ENCODE results near the gene TPST1. TPM values are rescaled to one million over a fixed set of nuclear protein-coding genes. Genes with fewer than 3 reads are reported as not detected.

TPST1 gene
- total RNA-seq, 1 donor from 2014 or later = 6.5 TPM

GRCh38 chr7:66352071-66352470 lies 146.9 kb downstream of the TPST1 start:
- intact Hi-C loops (cut with micrococcal nuclease) = no loop called here
- Mint-ChIP-seq H3K9me3 (peaks cover 4% of the 10 kb centered on the region), H3K27me3 (no peaks in the 10 kb centered on the region), H3K27ac (no peak overlapping the region), H3K4me3 (no peak overlapping the region), H3K36me3 (ENCODE audit: low read depth) (peaks cover 10% of the 10 kb centered on the region), H3K4me1 (peaks cover 13% of the 10 kb centered on the region)
- POLR2A ChIA-PET = no interaction called here
- DNase-seq (no peak), ATAC-seq (ENCODE audit: low read depth) (no peak)
- CTCF ChIA-PET = no interaction called here
- no peak for TF ChIP-seq CTCF (IDR thresholded peaks at IDR 0.05)

- Mint-ChIP-seq H3K27ac (no peak overlapping the region), H3K36me3 (ENCODE audit: low read depth) (peaks cover 11% of the 10 kb centered on the region), H3K27me3 (no peaks in the 10 kb centered on the region), H3K4me1 (peaks cover 6% of the 10 kb centered on the region), H3K4me3 (no peak overlapping the region), H3K9me3 (no peaks in the 10 kb centered on the region)
- POLR2A ChIA-PET = no interaction called here
- CTCF ChIA-PET = no interaction called here
- ATAC-seq (ENCODE audit: low read depth) = no peak
- TF ChIP-seq CTCF (IDR thresholded peaks at IDR 0.05) = no peak
- no peak for DNase-seq
- intact Hi-C loops (cut with micrococcal nuclease) = no loop called here
These were observed 148.4 kb downstream of the TPST1 start for GRCh38 chr7:66353547-66353946.

GRCh38 chr7:66355756-66356155 lies 150.6 kb downstream of the TPST1 start:
- H3K27ac Mint-ChIP-seq = no peak overlapping the region
- TF ChIP-seq CTCF (IDR thresholded peaks at IDR 0.05) = no peak
- H3K4me3 Mint-ChIP-seq = no peak overlapping the region
- intact Hi-C loops (cut with micrococcal nuclease) = no loop called here
- no peaks in the 10 kb centered on the region for H3K27me3 Mint-ChIP-seq
- ChIA-PET POLR2A (interaction anchor here (0.6 kb wide), 1 partner anchor 163 kb away, joined by 3 read pairs; no protein-coding TSS in a partner anchor), CTCF (no interaction called here)
- H3K4me1 Mint-ChIP-seq = no peaks in the 10 kb centered on the region
- no peak for ATAC-seq (ENCODE audit: low read depth)
- DNase-seq = no peak
- no peaks in the 10 kb centered on the region for H3K9me3 Mint-ChIP-seq
- peaks cover 14% of the 10 kb centered on the region for H3K36me3 Mint-ChIP-seq (ENCODE audit: low read depth)

- Mint-ChIP-seq H3K36me3 (ENCODE audit: low read depth) (peaks cover 14% of the 10 kb centered on the region), H3K27ac (no peak overlapping the region), H3K9me3 (no peaks in the 10 kb centered on the region), H3K4me1 (no peaks in the 10 kb centered on the region), H3K27me3 (no peaks in the 10 kb centered on the region), H3K4me3 (no peak overlapping the region)
- DNase-seq (no peak), ATAC-seq (ENCODE audit: low read depth) (no peak)
- intact Hi-C loops (cut with micrococcal nuclease) = no loop called here
- no peak for TF ChIP-seq CTCF (IDR thresholded peaks at IDR 0.05)
- CTCF ChIA-PET = no interaction called here
- POLR2A ChIA-PET = interaction anchor here (0.6 kb wide), 1 partner anchor 162 kb away, joined by 3 read pairs; no protein-coding TSS in a partner anchor
These were observed 151.2 kb downstream of the TPST1 start for GRCh38 chr7:66356277-66356721.

GRCh38 chr7:66357087-66357486 lies 152.0 kb downstream of the TPST1 start:
- H3K9me3 Mint-ChIP-seq = no peaks in the 10 kb centered on the region
- no peaks in the 10 kb centered on the region for H3K27me3 Mint-ChIP-seq
- no peak overlapping the region for H3K27ac Mint-ChIP-seq
- H3K4me1 Mint-ChIP-seq = no peaks in the 10 kb centered on the region
- ChIA-PET CTCF (no interaction called here), POLR2A (no interaction called here)
- intact Hi-C loops (cut with micrococcal nuclease) = no loop called here
- DNase-seq = no peak
- peaks cover 14% of the 10 kb centered on the region for H3K36me3 Mint-ChIP-seq (ENCODE audit: low read depth)
- TF ChIP-seq CTCF (IDR thresholded peaks at IDR 0.05) = no peak
- no peak overlapping the region for H3K4me3 Mint-ChIP-seq
- ATAC-seq (ENCODE audit: low read depth) = no peak

Data from activated B cell treated with CpG ODN at 0.5 μM for 24 hours (primary cell).